Measurements from ENCODE around the gene TP53TG3B. TPM values are rescaled to one million over a fixed set of nuclear protein-coding genes. Genes with fewer than 3 reads are reported as not detected.

Gene TP53TG3B, protein sequence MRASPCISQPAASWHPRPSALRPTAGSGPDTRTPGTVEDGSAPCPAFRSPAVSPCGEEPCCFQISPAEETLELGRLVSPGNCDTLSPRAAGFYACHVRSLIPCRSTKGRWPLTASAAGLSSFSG
- total RNA-seq, result not detected in 2 replicates

GRCh38 chr16:33360541-33360940 lies at the start of gene TP53TG3B:
Gene TP53TG3B (plus strand): TSS chr16:33360841. CDS start chr16:33360909, 68 bp downstream.

Other genes with a start within 250 kb of the TP53TG3B start
- gene TP53TG3C, start 166.6 kb upstream of the TP53TG3B start, total RNA-seq, result not detected in 2 replicates
- not detected in 2 replicates for gene TP53TG3E, start 56.5 kb upstream of the TP53TG3B start, total RNA-seq
- gene TP53TG3F, start 98.8 kb downstream of the TP53TG3B start, total RNA-seq, result not detected in 2 replicates